KMS-11 (cell line): Measurements from ENCODE around the gene FAM53C.

ENCODE experiments used
- H2AFZ ChIP-seq: fragments of 200-600 bp; sonication (generic); 2 replicates; pipeline ENCODE4 v1.6.1; 2016; ENCODE audit warnings: antibody characterized with exemption, mixed run types, low read depth
- H3K27ac ChIP-seq: fragments of 200-600 bp; sonication (generic); 2 replicates; pipeline ENCODE4 v1.6.1; 2016; ENCODE audit warnings: mild to moderate bottlenecking, mixed run types
- H3K27me3 ChIP-seq: fragments of 200-600 bp; sonication (generic); 2 replicates; pipeline ENCODE4 v1.6.1; 2017; ENCODE audit warnings: mild to moderate bottlenecking, low read depth, mixed run types, moderate library complexity; ENCODE audit not compliant: insufficient read depth
- H3K36me3 ChIP-seq: fragments of 200-600 bp; sonication (generic); 2 replicates; pipeline ENCODE4 v1.6.1; 2017; ENCODE audit warnings: mild to moderate bottlenecking, mixed run types; ENCODE audit not compliant: insufficient read depth
- H3K4me1 ChIP-seq: fragments of 200-600 bp; sonication (generic); 2 replicates; pipeline ENCODE4 v1.6.1; 2016; ENCODE audit warnings: mild to moderate bottlenecking, low read depth, mixed run types; ENCODE audit not compliant: poor library complexity, severe bottlenecking
- H3K4me2 ChIP-seq: fragments of 200-600 bp; sonication (generic); 2 replicates; pipeline ENCODE4 v1.7.0; 2016; ENCODE audit warnings: mild to moderate bottlenecking, mixed run types
- H3K4me3 ChIP-seq: fragments of 200-600 bp; sonication (generic); IDR thresholded peaks from 2 replicates; pipeline ENCODE4 v1.6.1; 2017; ENCODE audit warnings: low read depth, low read length, mixed read lengths; ENCODE audit not compliant: insufficient read depth
- H3K79me2 ChIP-seq: fragments of 200-600 bp; sonication (generic); 2 replicates; pipeline ENCODE4 v1.6.1; 2016; ENCODE audit warnings: low read depth, mixed run types; ENCODE audit not compliant: insufficient read depth
- H3K9ac ChIP-seq: fragments of 200-600 bp; sonication (generic); 2 replicates; pipeline ENCODE4 v1.6.1; 2016; ENCODE audit warnings: mild to moderate bottlenecking, mixed run types
- H4K20me1 ChIP-seq: fragments of 200-600 bp; sonication (generic); 2 replicates; pipeline ENCODE4 v1.6.1; 2016; ENCODE audit warnings: mild to moderate bottlenecking, mixed run types; ENCODE audit not compliant: insufficient read depth
- CTCF ChIP-seq: fragments of 200-600 bp; sonication (generic); conservative IDR thresholded peaks from 2 replicates; pipeline ENCODE4 v1.6.1; 2017; ENCODE audit warnings: low read depth, mild to moderate bottlenecking, antibody characterized with exemption, low read length, moderate library complexity, mixed read lengths

FAM53C gene

DNA sequence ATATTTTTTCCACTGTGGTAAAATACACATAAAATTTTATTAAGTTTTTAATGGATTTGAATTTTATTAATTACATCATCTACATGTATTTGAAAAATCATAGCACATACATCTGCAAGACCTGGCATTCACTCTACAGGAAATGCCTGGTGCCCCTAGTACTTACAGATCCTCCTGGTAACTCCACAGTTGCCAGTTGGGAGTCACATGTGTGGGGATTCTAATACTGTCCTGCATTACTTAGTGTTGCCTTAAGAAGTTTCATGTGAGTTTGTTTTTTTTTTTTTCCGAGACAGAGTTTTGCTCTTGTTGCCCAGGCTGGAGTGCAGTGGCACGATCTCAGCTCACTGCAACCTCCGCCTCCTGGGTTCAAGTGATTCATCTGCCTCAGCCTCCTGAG, 32.5 kb downstream of the FAM53C start:
- H2AFZ ChIP-seq = no peak overlapping the region
- H3K9ac ChIP-seq = no peak overlapping the region
- TF ChIP-seq CTCF = no peak
- H3K27ac ChIP-seq = no peak overlapping the region
- peaks cover 35% of the 10 kb centered on the region for H3K4me1 ChIP-seq
- H3K79me2 ChIP-seq = peaks cover 75% of the 10 kb centered on the region
- no peaks in the 10 kb centered on the region for H3K36me3 ChIP-seq
- no peak overlapping the region for H3K4me3 ChIP-seq
- H4K20me1 ChIP-seq = peaks cover 4% of the 10 kb centered on the region; the same call in 1 of the 2 replicates
- H3K27me3 ChIP-seq = no peaks in the 10 kb centered on the region
- no peak overlapping the region for H3K4me2 ChIP-seq

DNA sequence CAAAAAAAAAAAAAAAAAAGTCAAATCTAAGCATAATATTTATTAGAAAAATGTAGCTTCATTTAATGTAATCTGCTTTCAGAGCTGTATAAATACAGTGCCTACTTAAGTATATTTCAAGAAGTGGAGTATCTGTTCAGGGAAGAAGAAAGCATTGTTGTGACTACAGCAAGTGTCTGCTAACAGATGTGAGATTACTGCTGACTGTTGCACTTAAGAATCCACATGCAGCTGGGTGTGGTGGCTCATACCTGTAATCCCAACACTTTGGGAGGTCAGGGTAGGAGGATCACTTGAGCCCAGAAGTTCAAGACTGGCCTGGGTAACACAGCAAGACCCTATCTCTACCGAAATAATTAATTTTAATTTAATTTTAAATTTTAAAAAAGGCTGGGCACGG, 33.4 kb downstream of the FAM53C start:
- Histone ChIP-seq H3K79me2 (peaks cover 66% of the 10 kb centered on the region), H4K20me1 (no peaks in the 10 kb centered on the region)
- no peak for TF ChIP-seq CTCF

DNA sequence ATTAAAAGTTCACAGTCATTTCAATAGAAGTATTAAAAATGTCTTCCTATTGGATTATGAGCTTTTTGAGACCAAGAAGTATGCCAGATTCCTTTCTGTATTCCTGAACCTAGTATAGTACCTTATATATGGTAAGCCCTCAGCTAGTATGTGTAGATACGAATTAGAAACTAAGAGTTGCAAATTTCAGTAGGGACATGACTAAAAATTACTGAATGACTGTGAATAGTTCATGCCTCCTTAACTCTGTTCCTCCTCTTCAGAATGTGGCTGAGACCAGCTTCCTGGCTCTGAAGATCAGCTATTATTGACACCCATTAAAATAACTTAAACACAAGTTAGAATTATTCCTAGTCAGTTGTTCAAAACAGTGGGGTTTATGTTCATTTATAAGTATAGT, 34.2 kb downstream of the FAM53C start:
- H2AFZ ChIP-seq = no peak overlapping the region
- H3K79me2 ChIP-seq = peaks cover 59% of the 10 kb centered on the region
- no peak overlapping the region for H3K9ac ChIP-seq
- no peaks in the 10 kb centered on the region for H3K27me3 ChIP-seq
- TF ChIP-seq CTCF = no peak
- H3K4me1 ChIP-seq = peaks cover 30% of the 10 kb centered on the region
- 0 out of 2 replicates have a peak, but pooled peaks cover under 1% of the 10 kb centered on the region for H3K36me3 ChIP-seq
- H4K20me1 ChIP-seq = no peaks in the 10 kb centered on the region
- H3K4me2 ChIP-seq = no peak overlapping the region
- H3K4me3 ChIP-seq = no peak overlapping the region
- H3K27ac ChIP-seq = no peak overlapping the region

More for the DNA sequence above, 33.4 kb downstream of the FAM53C start:
- H3K4me2 ChIP-seq = 0 out of 2 replicates have a peak overlapping the region, but pooled peaks have one; percentile 25
- no peak overlapping the region for H3K4me3 ChIP-seq
- no peak overlapping the region for H2AFZ ChIP-seq
- no peaks in the 10 kb centered on the region for H3K36me3 ChIP-seq
- H3K27me3 ChIP-seq = no peaks in the 10 kb centered on the region
- H3K9ac ChIP-seq = no peak overlapping the region
- no peak overlapping the region; the same call in 1 of the 2 replicates for H3K27ac ChIP-seq
- H3K4me1 ChIP-seq = peaks cover 35% of the 10 kb centered on the region

DNA sequence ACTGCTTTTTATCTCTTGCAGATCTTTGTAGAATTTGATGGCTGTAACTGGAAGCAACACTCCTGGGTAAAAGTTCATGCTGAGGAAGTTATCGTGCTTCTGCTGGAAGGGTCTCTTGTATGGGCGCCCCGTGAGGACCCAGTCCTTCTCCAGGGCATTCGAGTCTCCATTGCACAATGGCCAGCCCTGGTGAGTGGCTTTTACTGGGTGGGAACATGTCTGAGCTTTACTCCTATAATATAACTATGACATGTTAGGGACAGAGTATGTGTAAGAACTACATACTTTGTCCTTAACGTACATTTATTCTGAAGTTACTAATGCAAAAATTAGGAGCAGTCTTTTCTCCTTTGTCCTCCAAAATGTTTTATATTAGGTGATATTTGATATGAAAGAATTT, 34.6 kb downstream of the FAM53C start:
- no peak for TF ChIP-seq CTCF
- Histone ChIP-seq H3K36me3 (0 out of 2 replicates have a peak, but pooled peaks cover 4% of the 10 kb centered on the region), H3K9ac (no peak overlapping the region), H3K4me2 (no peak overlapping the region), H3K27me3 (no peaks in the 10 kb centered on the region), H3K4me1 (peaks cover 25% of the 10 kb centered on the region), H4K20me1 (no peaks in the 10 kb centered on the region), H2AFZ (no peak overlapping the region), H3K27ac (no peak overlapping the region), H3K79me2 (peaks cover 56% of the 10 kb centered on the region), H3K4me3 (no peak overlapping the region)
